Measurements from ENCODE around the gene ST6GALNAC2.
"Not testable (repeated sequence)": the region's sequence is repeated elsewhere in the genome, so short reads cannot be mapped to it uniquely, and the experiment has no call there.

The ST6GALNAC2 gene

GRCh38 chr17:76559460-76559859, 26.2 kb downstream of the ST6GALNAC2 start:
- in situ Hi-C loops (cut with HindIII; ENCODE audit: low sequenced_read_pairs), result not testable (repeated sequence)

- in situ Hi-C loops (cut with HindIII; ENCODE audit: low sequenced_read_pairs), result no loop called here
These were observed 27.2 kb downstream of the ST6GALNAC2 start for GRCh38 chr17:76558198-76559095.

GRCh38 chr17:76557368-76558197, 28.1 kb downstream of the ST6GALNAC2 start:
- in situ Hi-C loops (cut with HindIII; ENCODE audit: low sequenced_read_pairs), result no loop called here

- in situ Hi-C loops (cut with HindIII; ENCODE audit: low sequenced_read_pairs), result no loop called here
These were observed 28.8 kb downstream of the ST6GALNAC2 start for GRCh38 chr17:76556765-76557367.

- in situ Hi-C loops (cut with HindIII; ENCODE audit: low sequenced_read_pairs), result no loop called here
These were observed 31.5 kb downstream of the ST6GALNAC2 start for GRCh38 chr17:76554131-76554530.

- in situ Hi-C loops (cut with HindIII; ENCODE audit: low sequenced_read_pairs), result no loop called here
These were observed 32.3 kb downstream of the ST6GALNAC2 start for GRCh38 chr17:76553178-76553908.

GRCh38 chr17:76551685-76552084, 34.0 kb downstream of the ST6GALNAC2 start:
- in situ Hi-C loops (cut with HindIII; ENCODE audit: low sequenced_read_pairs), result no loop called here

- in situ Hi-C loops (cut with HindIII; ENCODE audit: low sequenced_read_pairs), result no loop called here
These were observed 34.7 kb downstream of the ST6GALNAC2 start for GRCh38 chr17:76550712-76551615.

- in situ Hi-C loops (cut with HindIII; ENCODE audit: low sequenced_read_pairs), result no loop called here
These were observed 36.1 kb downstream of the ST6GALNAC2 start for GRCh38 chr17:76549539-76549938.

- in situ Hi-C loops (cut with HindIII; ENCODE audit: low sequenced_read_pairs), result no loop called here
These were observed 36.5 kb downstream of the ST6GALNAC2 start for GRCh38 chr17:76549215-76549518.

GRCh38 chr17:76548378-76549214, 37.1 kb downstream of the ST6GALNAC2 start:
- in situ Hi-C loops (cut with HindIII; ENCODE audit: low sequenced_read_pairs), result no loop called here

- in situ Hi-C loops (cut with HindIII; ENCODE audit: low sequenced_read_pairs), result no loop called here
These were observed 37.9 kb downstream of the ST6GALNAC2 start for GRCh38 chr17:76547642-76548202.

- in situ Hi-C loops (cut with HindIII; ENCODE audit: low sequenced_read_pairs), result no loop called here
These were observed 38.4 kb downstream of the ST6GALNAC2 start for GRCh38 chr17:76547183-76547641.

GRCh38 chr17:76546556-76547182, 39.0 kb downstream of the ST6GALNAC2 start:
- in situ Hi-C loops (cut with HindIII; ENCODE audit: low sequenced_read_pairs), result no loop called here

- in situ Hi-C loops (cut with HindIII; ENCODE audit: low sequenced_read_pairs), result no loop called here
These were observed 39.6 kb downstream of the ST6GALNAC2 start for GRCh38 chr17:76545918-76546555.

- in situ Hi-C loops (cut with HindIII; ENCODE audit: low sequenced_read_pairs), result no loop called here
These were observed 40.9 kb downstream of the ST6GALNAC2 start for GRCh38 chr17:76544546-76545365.
